Kidney tubule cell (primary cell): ENCODE measurements around the gene KCNG2.

Experiments used
- DNase-seq: peaks from one replicate; pipeline ENCODE4 v3.0.0-alpha.2; 2018; ENCODE audit warnings: low spot score

The KCNG2 gene

GRCh38 chr18:79819064-79819967 is 21.6 kb downstream of the KCNG2 start:
- no peak for DNase-seq

- no peak for DNase-seq
These were observed 22.2 kb downstream of the KCNG2 start for GRCh38 chr18:79819968-79820351.

GRCh38 chr18:79823120-79823519 is 25.4 kb downstream of the KCNG2 start:
- DNase-seq = no peak

- no peak for DNase-seq
These were observed 28.2 kb downstream of the KCNG2 start for GRCh38 chr18:79825913-79826312.

- no peak for DNase-seq
These were observed 29.2 kb downstream of the KCNG2 start for GRCh38 chr18:79826966-79827365.

- no peak for DNase-seq
These were observed 30.5 kb downstream of the KCNG2 start for GRCh38 chr18:79828258-79828657.

GRCh38 chr18:79829136-79829854 is 31.6 kb downstream of the KCNG2 start:
- no peak for DNase-seq

GRCh38 chr18:79832169-79832568 is 34.4 kb downstream of the KCNG2 start:
- no peak for DNase-seq

- DNase-seq = no peak
These were observed 37.1 kb downstream of the KCNG2 start for GRCh38 chr18:79834834-79835233.

- DNase-seq = no peak
These were observed 44.2 kb downstream of the KCNG2 start for GRCh38 chr18:79841936-79842335.

- DNase-seq = no peak
These were observed 47.3 kb downstream of the KCNG2 start for GRCh38 chr18:79844999-79845563.

GRCh38 chr18:79846936-79847557 is 49.3 kb downstream of the KCNG2 start:
- no peak for DNase-seq

- no peak for DNase-seq
These were observed 50.0 kb downstream of the KCNG2 start for GRCh38 chr18:79847606-79848293.

- no peak for DNase-seq
These were observed 50.5 kb downstream of the KCNG2 start for GRCh38 chr18:79848294-79848578.

GRCh38 chr18:79848579-79849327 is 51.0 kb downstream of the KCNG2 start:
- no peak for DNase-seq

GRCh38 chr18:79849328-79850207 is 51.8 kb downstream of the KCNG2 start:
- DNase-seq = no peak

GRCh38 chr18:79850731-79851130 is 53.0 kb downstream of the KCNG2 start:
- DNase-seq = no peak

- DNase-seq = no peak
These were observed 53.8 kb downstream of the KCNG2 start for GRCh38 chr18:79851489-79851888.

- DNase-seq = no peak
These were observed 54.2 kb downstream of the KCNG2 start for GRCh38 chr18:79851950-79852349.

- no peak for DNase-seq
These were observed 55.0 kb downstream of the KCNG2 start for GRCh38 chr18:79852561-79853302.
